ENCODE results near the gene TMEM240. TPM values are rescaled to one million over a fixed set of nuclear protein-coding genes. Genes with fewer than 3 reads are reported as not detected.
"Not testable (repeated sequence)": the region's sequence is repeated elsewhere in the genome, so short reads cannot be mapped to it uniquely, and the experiment has no call there.

The TMEM240 gene
- total RNA-seq, 1 donor from 2014 or later, result 7.0 TPM

GRCh38 chr1:1528301-1529267 is 11.8 kb downstream of the TMEM240 start:
- H3K79me2 ChIP-seq (ENCODE audit: insufficient read depth, low read length), result no peaks in the 10 kb centered on the region
- no peak overlapping the region for H3K4me2 ChIP-seq (ENCODE audit: low read length)
- DNase-seq (ENCODE audit: low read depth) (no peak), FAIRE-seq (no peak)
- H3K27ac ChIP-seq (ENCODE audit: low read depth, low read length), result no peak overlapping the region
- no peak overlapping the region for H3K4me3 Mint-ChIP-seq (ENCODE audit: unreplicated experiment)
- no peaks in the 10 kb centered on the region for H3K27me3 ChIP-seq (ENCODE audit: insufficient read depth, low read length)
- H3K9me3 ChIP-seq (ENCODE audit: insufficient read depth, low read depth, low read length), result peaks cover 4% of the 10 kb centered on the region
- H3K27ac Mint-ChIP-seq (ENCODE audit: unreplicated experiment), result no peak overlapping the region
- peaks cover 13% of the 10 kb centered on the region for H3K36me3 Mint-ChIP-seq (ENCODE audit: low read depth, unreplicated experiment)
- H3K4me1 ChIP-seq (ENCODE audit: insufficient read depth, low read length), result no peaks in the 10 kb centered on the region
- H3K9me3 Mint-ChIP-seq (ENCODE audit: unreplicated experiment), result peaks cover 8% of the 10 kb centered on the region
- peaks cover 5% of the 10 kb centered on the region for H4K20me1 ChIP-seq (ENCODE audit: insufficient read depth, low read length)
- no peak overlapping the region for H3K4me3 ChIP-seq (ENCODE audit: insufficient read depth, low read depth, low read length)
- no peak overlapping the region for H3K9ac ChIP-seq (ENCODE audit: low read length)
- no peak overlapping the region for H2AFZ ChIP-seq (ENCODE audit: low read depth, low read length)
- no peaks in the 10 kb centered on the region for H3K27me3 Mint-ChIP-seq (ENCODE audit: low read depth, unreplicated experiment)
- TF ChIP-seq, protein P1, sequence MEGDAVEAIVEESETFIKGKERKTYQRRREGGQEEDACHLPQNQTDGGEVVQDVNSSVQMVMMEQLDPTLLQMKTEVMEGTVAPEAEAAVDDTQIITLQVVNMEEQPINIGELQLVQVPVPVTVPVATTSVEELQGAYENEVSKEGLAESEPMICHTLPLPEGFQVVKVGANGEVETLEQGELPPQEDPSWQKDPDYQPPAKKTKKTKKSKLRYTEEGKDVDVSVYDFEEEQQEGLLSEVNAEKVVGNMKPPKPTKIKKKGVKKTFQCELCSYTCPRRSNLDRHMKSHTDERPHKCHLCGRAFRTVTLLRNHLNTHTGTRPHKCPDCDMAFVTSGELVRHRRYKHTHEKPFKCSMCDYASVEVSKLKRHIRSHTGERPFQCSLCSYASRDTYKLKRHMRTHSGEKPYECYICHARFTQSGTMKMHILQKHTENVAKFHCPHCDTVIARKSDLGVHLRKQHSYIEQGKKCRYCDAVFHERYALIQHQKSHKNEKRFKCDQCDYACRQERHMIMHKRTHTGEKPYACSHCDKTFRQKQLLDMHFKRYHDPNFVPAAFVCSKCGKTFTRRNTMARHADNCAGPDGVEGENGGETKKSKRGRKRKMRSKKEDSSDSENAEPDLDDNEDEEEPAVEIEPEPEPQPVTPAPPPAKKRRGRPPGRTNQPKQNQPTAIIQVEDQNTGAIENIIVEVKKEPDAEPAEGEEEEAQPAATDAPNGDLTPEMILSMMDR (IDR thresholded peaks at IDR 0.05; ENCODE audit: insufficient read depth, low read depth, low read length), result no peak
- no peak for TF ChIP-seq EZH2 (IDR thresholded peaks at IDR 0.05; ENCODE audit: insufficient read depth, low read length)
- H3K36me3 ChIP-seq (ENCODE audit: insufficient read depth, low read length), result peaks cover 3% of the 10 kb centered on the region
- H3K4me1 Mint-ChIP-seq (ENCODE audit: low read depth, unreplicated experiment), result no peaks in the 10 kb centered on the region

DNA sequence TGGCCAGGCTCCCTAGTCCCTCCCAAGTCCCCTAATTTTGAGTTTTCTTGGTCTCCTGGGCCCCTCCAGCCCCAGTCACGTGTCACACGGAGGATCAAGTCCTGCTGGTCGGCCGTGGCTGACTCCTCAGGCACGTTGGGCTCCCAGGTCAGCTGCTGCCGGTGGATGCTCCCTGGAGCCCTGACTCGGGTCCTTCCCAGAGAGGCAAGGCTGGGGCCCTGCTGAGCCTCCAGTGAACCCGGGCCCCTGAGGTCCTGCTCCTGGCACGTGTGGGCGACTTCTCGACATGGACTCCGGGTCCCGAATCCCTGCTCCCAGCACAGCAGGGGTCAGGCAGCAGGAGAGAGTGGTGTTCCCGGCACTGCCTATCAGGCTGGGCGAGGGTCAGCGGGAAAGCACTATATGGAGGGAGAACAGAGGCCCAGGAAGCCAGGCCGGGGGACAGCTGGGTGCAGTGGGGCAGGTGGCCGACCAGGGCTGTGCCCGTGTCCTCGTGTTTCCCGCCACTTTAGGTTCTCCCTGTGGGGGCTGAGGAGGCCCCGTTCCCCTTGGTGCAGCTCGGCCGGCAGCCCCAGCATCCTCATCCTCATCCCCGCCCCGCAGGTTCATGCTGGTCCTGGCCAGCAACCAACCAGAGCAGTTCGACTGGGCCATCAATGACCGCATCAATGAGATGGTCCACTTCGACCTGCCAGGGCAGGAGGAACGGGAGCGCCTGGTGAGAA is 13.2 kb downstream of the TMEM240 start:
- Mint-ChIP-seq H3K9me3 (ENCODE audit: unreplicated experiment) (peaks cover 8% of the 10 kb centered on the region), H3K36me3 (ENCODE audit: low read depth, unreplicated experiment) (peaks cover 13% of the 10 kb centered on the region), H3K4me1 (ENCODE audit: low read depth, unreplicated experiment) (no peaks in the 10 kb centered on the region), H3K27ac (ENCODE audit: unreplicated experiment) (no peak overlapping the region), H3K4me3 (ENCODE audit: unreplicated experiment) (no peak overlapping the region), H3K27me3 (ENCODE audit: low read depth, unreplicated experiment) (no peaks in the 10 kb centered on the region)
- H3K36me3 ChIP-seq (ENCODE audit: insufficient read depth, low read length), result peaks cover 3% of the 10 kb centered on the region
- no peak overlapping the region for H3K27ac ChIP-seq (ENCODE audit: low read depth, low read length)
- H3K79me2 ChIP-seq (ENCODE audit: insufficient read depth, low read length), result no peaks in the 10 kb centered on the region
- no peaks in the 10 kb centered on the region for H3K27me3 ChIP-seq (ENCODE audit: insufficient read depth, low read length)
- no peak for FAIRE-seq
- peaks cover 5% of the 10 kb centered on the region for H4K20me1 ChIP-seq (ENCODE audit: insufficient read depth, low read length)
- H3K9me3 ChIP-seq (ENCODE audit: insufficient read depth, low read depth, low read length), result peaks cover 4% of the 10 kb centered on the region
- H3K9ac ChIP-seq (ENCODE audit: low read length), result no peak overlapping the region
- TF ChIP-seq, protein P1 (IDR thresholded peaks at IDR 0.05; ENCODE audit: insufficient read depth, low read depth, low read length), result no peak
- TF ChIP-seq EZH2 (IDR thresholded peaks at IDR 0.05; ENCODE audit: insufficient read depth, low read length), result no peak
- no peak overlapping the region for H3K4me3 ChIP-seq (ENCODE audit: insufficient read depth, low read depth, low read length)
- no peak for DNase-seq (ENCODE audit: low read depth)
- H3K4me2 ChIP-seq (ENCODE audit: low read length), result no peak overlapping the region
- no peaks in the 10 kb centered on the region for H3K4me1 ChIP-seq (ENCODE audit: insufficient read depth, low read length)
- no peak overlapping the region for H2AFZ ChIP-seq (ENCODE audit: low read depth, low read length)

DNA sequence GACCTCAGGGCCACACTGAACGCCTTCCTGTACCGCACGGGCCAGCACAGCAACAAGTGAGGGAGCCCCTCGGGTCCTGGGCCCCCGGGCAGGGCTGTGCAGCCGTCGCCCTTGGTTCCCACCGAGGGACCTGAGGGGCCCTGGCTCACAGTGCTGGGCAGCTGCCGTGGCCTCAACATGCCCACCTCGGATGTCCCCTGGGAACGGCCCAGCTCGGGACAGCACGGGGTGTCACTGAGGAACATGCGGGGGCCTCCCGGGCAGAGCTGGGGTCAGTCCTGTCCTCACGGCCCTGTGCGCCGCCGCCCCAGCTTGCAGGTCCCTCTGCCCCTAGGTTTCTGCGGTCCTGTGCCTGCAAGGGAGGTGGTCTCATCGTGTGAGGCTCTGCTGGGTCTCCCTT is 13.9 kb downstream of the TMEM240 start:
- not testable (repeated sequence) for H3K36me3 Mint-ChIP-seq (ENCODE audit: low read depth, unreplicated experiment)

DNA sequence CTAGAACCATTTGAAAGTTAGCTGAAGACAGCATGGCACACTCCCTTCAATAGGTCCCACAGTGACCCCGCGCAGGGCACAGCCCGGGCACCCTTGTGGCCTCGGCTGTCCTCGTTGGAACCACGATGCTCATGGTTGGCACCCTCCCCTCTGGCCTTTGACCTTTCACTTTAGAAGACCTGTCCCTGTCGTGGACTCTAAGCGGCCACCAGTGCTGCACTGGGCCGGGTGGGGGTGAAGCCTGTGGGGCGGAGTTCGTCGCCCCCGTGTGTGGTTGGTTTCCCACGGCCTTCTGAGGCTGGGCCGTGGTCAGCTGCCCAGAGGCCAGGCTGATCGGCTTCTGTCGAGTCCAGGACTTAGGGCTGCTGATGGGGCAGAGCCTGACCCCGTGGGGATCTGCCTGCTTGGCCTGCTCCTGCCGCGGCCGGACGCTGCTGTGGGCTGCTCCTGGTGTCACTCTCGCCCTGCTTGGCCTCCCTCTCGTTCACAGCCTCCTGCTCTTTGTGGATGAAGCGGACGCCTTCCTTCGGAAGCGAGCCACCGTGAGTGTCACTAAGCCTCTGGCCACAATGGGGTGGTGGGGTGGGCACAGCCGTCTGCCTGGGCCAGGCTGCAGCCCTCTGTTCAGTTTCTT is 15.6 kb downstream of the TMEM240 start:
- DNase-seq (ENCODE audit: low read depth); H3K27me3 ChIP-seq (ENCODE audit: insufficient read depth, low read length); H3K27ac Mint-ChIP-seq (ENCODE audit: unreplicated experiment); FAIRE-seq; H3K27me3 Mint-ChIP-seq (ENCODE audit: low read depth, unreplicated experiment); H3K4me3 Mint-ChIP-seq (ENCODE audit: unreplicated experiment); H3K4me1 ChIP-seq (ENCODE audit: insufficient read depth, low read length); H3K4me2 ChIP-seq (ENCODE audit: low read length); H3K79me2 ChIP-seq (ENCODE audit: insufficient read depth, low read length); H3K9me3 ChIP-seq (ENCODE audit: insufficient read depth, low read depth, low read length); H2AFZ ChIP-seq (ENCODE audit: low read depth, low read length); H3K36me3 ChIP-seq (ENCODE audit: insufficient read depth, low read length); H3K4me3 ChIP-seq (ENCODE audit: insufficient read depth, low read depth, low read length); H3K9me3 Mint-ChIP-seq (ENCODE audit: unreplicated experiment); H4K20me1 ChIP-seq (ENCODE audit: insufficient read depth, low read length); H3K4me1 Mint-ChIP-seq (ENCODE audit: low read depth, unreplicated experiment); H3K9ac ChIP-seq (ENCODE audit: low read length); H3K27ac ChIP-seq (ENCODE audit: low read depth, low read length); H3K36me3 Mint-ChIP-seq (ENCODE audit: low read depth, unreplicated experiment): not testable (repeated sequence)

More for the DNA sequence above, 13.9 kb downstream of the TMEM240 start:
- H3K4me2 ChIP-seq (ENCODE audit: low read length); H4K20me1 ChIP-seq (ENCODE audit: insufficient read depth, low read length); H3K27ac Mint-ChIP-seq (ENCODE audit: unreplicated experiment); H3K4me1 Mint-ChIP-seq (ENCODE audit: low read depth, unreplicated experiment); FAIRE-seq; H3K27ac ChIP-seq (ENCODE audit: low read depth, low read length); H3K36me3 ChIP-seq (ENCODE audit: insufficient read depth, low read length); H3K4me3 ChIP-seq (ENCODE audit: insufficient read depth, low read depth, low read length); H3K4me3 Mint-ChIP-seq (ENCODE audit: unreplicated experiment); H2AFZ ChIP-seq (ENCODE audit: low read depth, low read length); H3K79me2 ChIP-seq (ENCODE audit: insufficient read depth, low read length); H3K9me3 ChIP-seq (ENCODE audit: insufficient read depth, low read depth, low read length); DNase-seq (ENCODE audit: low read depth); H3K27me3 ChIP-seq (ENCODE audit: insufficient read depth, low read length); H3K4me1 ChIP-seq (ENCODE audit: insufficient read depth, low read length); H3K9ac ChIP-seq (ENCODE audit: low read length); H3K27me3 Mint-ChIP-seq (ENCODE audit: low read depth, unreplicated experiment); H3K9me3 Mint-ChIP-seq (ENCODE audit: unreplicated experiment): not testable (repeated sequence)

All from astrocyte (in vitro differentiated cells and primary cell).